ENCODE results near the gene PRRT4.

PRRT4 gene

DNA sequence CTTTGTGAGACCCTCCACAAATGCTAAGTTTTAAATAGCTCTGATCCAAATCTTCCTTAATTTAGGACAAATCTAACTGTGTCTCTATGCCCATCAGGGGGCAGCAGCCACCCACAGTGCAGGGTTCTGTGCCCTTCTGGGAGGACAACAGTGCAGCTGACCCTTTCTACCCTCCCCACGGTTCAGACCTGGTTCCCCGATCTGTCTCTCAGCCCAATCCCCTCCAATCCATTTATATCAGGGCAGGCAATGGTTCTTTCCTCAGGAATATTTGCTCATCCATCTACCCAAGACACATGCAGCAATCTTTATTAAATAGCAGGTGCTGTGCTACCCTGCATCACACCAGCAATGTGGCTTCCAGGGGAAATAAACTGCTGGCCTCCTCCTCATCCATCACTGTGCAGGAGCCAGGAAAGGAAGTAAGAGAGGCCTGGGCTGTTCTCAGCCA is 13.8 kb downstream of the PRRT4 start:
- Histone ChIP-seq H2BK12ac (ENCODE audit: low read length) (no peak overlapping the region), H3K36me3 (replicated peaks in 1 of 2; ENCODE audit: control insufficient read depth in 2 of 2, insufficient read depth in 2 of 2, low read length in 2 of 2) (no peaks in the 10 kb centered on the region), H4K91ac (ENCODE audit: low read depth, low read length, poor library complexity) (no peak overlapping the region), H2BK5ac (ENCODE audit: low read length) (no peak overlapping the region), H3K27me3 (ENCODE audit: control insufficient read depth in 3 of 3, insufficient read depth in 3 of 3, low read depth in 1 of 3, low read length in 3 of 3) (peaks cover 13 to 50% (median 39%) of the 10 kb centered on the region in 3 experiments), H3K23ac (ENCODE audit: low read depth, low read length, poor library complexity) (no peak overlapping the region), H3K4me3 (ENCODE audit: low read length in 2 of 2) (no peak overlapping the region), H2BK15ac (ENCODE audit: low read length) (no peak overlapping the region), H3K18ac (ENCODE audit: low read length) (no peak overlapping the region), H3K9me3 (replicated peaks in 1 of 2; ENCODE audit: control insufficient read depth in 2 of 2, insufficient read depth in 1 of 2, low read depth in 1 of 2, low read length in 2 of 2) (peaks cover 0 to 3% of the 10 kb centered on the region in 2 donors), H3K27ac (replicated peaks; ENCODE audit: low read length) (no peak overlapping the region), H3K79me1 (ENCODE audit: low read depth, low read length) (peaks cover 4% of the 10 kb centered on the region), H3K4ac (ENCODE audit: low read length) (no peak overlapping the region), H3K14ac (ENCODE audit: low read length) (no peak overlapping the region), H2BK120ac (ENCODE audit: low read depth, low read length) (no peak overlapping the region), H2AFZ (ENCODE audit: low read length) (peak overlapping the region; percentile 25), H3K4me1 (ENCODE audit: control insufficient read depth in 2 of 2, insufficient read depth in 1 of 2, low read depth in 1 of 2, low read length in 2 of 2) (peaks cover 4 to 6% of the 10 kb centered on the region in 2 donors), H3K9ac (ENCODE audit: low read depth, low read length, poor library complexity) (no peak overlapping the region), H2AK5ac (ENCODE audit: low read depth, low read length) (no peak overlapping the region), H4K8ac (ENCODE audit: low read depth, low read length) (no peak overlapping the region), H3K4me2 (ENCODE audit: insufficient read depth, low read length, poor library complexity, severe bottlenecking) (no peak overlapping the region)
- peak; percentile 54 for DNase-seq (ENCODE audit: low spot score)
- no CpG with 5 or more reads among the region's 2 CpGs for WGBS, 2 donors (ENCODE audit: extremely low coverage in 2 of 2, insufficient read length in 2 of 2, insufficient replicate concordance in 1 of 2)

DNA sequence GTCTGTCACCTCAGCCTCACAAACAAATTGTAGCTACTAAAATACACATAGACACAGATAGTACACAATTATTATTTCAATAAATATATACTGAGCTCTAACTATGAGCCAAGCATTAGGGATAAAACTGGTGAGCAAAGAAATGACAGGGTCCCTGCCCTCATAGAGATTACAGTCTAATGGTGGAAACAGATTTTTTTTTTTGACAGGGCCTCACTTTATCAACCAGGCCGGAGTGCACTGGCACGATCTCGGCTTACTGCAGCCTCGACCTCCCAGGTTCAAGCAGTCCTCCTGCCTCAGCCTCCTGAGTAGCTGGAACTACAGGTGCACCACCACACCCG is 17.1 kb downstream of the PRRT4 start:
- H2BK120ac ChIP-seq (ENCODE audit: low read depth, low read length), result no peak overlapping the region
- no peak overlapping the region for H2BK12ac ChIP-seq (ENCODE audit: low read length)
- peaks cover 0 to 17% of the 10 kb centered on the region in 2 donors for H3K36me3 ChIP-seq (replicated peaks in 1 of 2; ENCODE audit: control insufficient read depth in 2 of 2, insufficient read depth in 2 of 2, low read length in 2 of 2)
- H3K4me2 ChIP-seq (ENCODE audit: insufficient read depth, low read length, poor library complexity, severe bottlenecking), result no peak overlapping the region
- no peak overlapping the region for H3K9ac ChIP-seq (ENCODE audit: low read depth, low read length, poor library complexity)
- no peak overlapping the region for H3K14ac ChIP-seq (ENCODE audit: low read length)
- no peak overlapping the region for H4K91ac ChIP-seq (ENCODE audit: low read depth, low read length, poor library complexity)
- H3K23ac ChIP-seq (ENCODE audit: low read depth, low read length, poor library complexity), result no peak overlapping the region
- no peak overlapping the region for H3K4ac ChIP-seq (ENCODE audit: low read length)
- DNase-seq (ENCODE audit: low spot score), result no peak
- H2BK5ac ChIP-seq (ENCODE audit: low read length), result no peak overlapping the region
- H4K8ac ChIP-seq (ENCODE audit: low read depth, low read length), result no peak overlapping the region
- no peak overlapping the region for H3K4me3 ChIP-seq (ENCODE audit: low read length in 2 of 2)
- peak overlapping the region; percentile 87 for H2AFZ ChIP-seq (ENCODE audit: low read length)
- peaks cover 3 to 6% of the 10 kb centered on the region in 2 donors for H3K4me1 ChIP-seq (ENCODE audit: control insufficient read depth in 2 of 2, insufficient read depth in 1 of 2, low read depth in 1 of 2, low read length in 2 of 2)
- WGBS, 2 donors (ENCODE audit: extremely low coverage in 2 of 2, insufficient read length in 2 of 2, insufficient replicate concordance in 1 of 2), result no CpG with 5 or more reads among the region's 5 CpGs
- H2BK15ac ChIP-seq (ENCODE audit: low read length), result no peak overlapping the region
- H3K18ac ChIP-seq (ENCODE audit: low read length), result no peak overlapping the region
- H3K9me3 ChIP-seq (replicated peaks in 1 of 2; ENCODE audit: control insufficient read depth in 2 of 2, insufficient read depth in 1 of 2, low read depth in 1 of 2, low read length in 2 of 2), result no peaks in the 10 kb centered on the region
- peaks cover 4% of the 10 kb centered on the region for H3K79me1 ChIP-seq (ENCODE audit: low read depth, low read length)
- no peak overlapping the region for H3K27ac ChIP-seq (replicated peaks; ENCODE audit: low read length)
- H3K27me3 ChIP-seq (ENCODE audit: control insufficient read depth in 3 of 3, insufficient read depth in 3 of 3, low read depth in 1 of 3, low read length in 3 of 3), result peaks cover 0 to 21% (median 7%) of the 10 kb centered on the region in 3 experiments
- H2AK5ac ChIP-seq (ENCODE audit: low read depth, low read length), result no peak overlapping the region

DNA sequence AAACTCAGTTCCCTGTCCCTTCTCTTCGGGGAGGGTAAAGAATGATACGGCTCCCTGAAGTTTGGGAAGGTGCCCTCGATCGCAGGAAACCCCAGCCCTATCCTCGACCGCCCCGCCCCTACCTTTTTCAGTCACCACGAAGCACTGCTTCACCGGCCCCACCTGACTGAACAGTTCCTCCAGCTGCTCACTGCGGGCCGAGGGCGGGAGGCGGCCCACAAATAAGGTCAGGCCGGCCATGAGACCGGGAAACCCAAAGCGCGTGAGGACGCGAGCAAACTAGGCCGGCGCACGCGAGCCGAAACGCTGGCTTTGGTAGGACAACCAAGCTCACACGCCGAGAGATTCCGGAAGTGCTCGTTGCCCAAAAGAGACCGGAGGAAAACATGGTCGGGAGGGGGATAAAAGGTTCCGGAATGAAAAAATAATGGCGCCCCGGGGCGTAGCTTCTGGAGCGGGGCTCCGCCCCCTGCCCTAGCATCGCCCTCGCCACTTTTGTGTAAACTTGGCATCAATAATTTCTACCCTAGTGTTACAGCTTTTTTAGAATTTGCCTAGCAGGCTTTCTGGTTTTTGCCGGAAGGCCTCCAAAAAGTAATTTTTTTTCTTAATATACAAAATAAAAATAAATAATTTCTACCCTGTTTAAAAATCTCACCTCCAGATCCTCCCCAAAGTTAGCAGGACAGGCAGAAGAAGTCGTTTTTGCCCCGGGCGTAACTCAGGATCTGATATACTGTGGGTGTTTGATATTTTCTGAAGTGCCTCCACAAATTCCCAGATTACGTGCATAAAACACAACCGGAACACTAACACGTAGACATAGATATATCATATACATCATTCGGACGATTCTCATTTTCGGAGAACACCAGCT is 17.7 kb downstream of the PRRT4 start, which contains the start of gene RBM28:
Gene RBM28 (minus strand): TSS at position 355 of the 877 bp plus-strand sequence. CDS start 115 bp downstream, at position 240.
- H2BK5ac ChIP-seq (ENCODE audit: low read length), result no peak within 1 kb of the TSS
- H3K4me1 ChIP-seq (ENCODE audit: control insufficient read depth in 2 of 2, insufficient read depth in 1 of 2, low read depth in 1 of 2, low read length in 2 of 2), result peaks cover 3 to 6% of the 10 kb centered on the region in 2 donors
- no peak within 1 kb of the TSS for H4K91ac ChIP-seq (ENCODE audit: low read depth, low read length, poor library complexity)
- no peak within 1 kb of the TSS for H4K8ac ChIP-seq (ENCODE audit: low read depth, low read length)
- no peak within 1 kb of the TSS for H2BK12ac ChIP-seq (ENCODE audit: low read length)
- peaks cover 4% of the 10 kb centered on the region for H3K79me1 ChIP-seq (ENCODE audit: low read depth, low read length)
- DNase-seq (ENCODE audit: low spot score), result peak; percentile 91
- H3K4me3 ChIP-seq (ENCODE audit: low read length in 2 of 2), result peak within 1 kb of the TSS; percentile 57 to 90
- H2BK120ac ChIP-seq (ENCODE audit: low read depth, low read length), result no peak within 1 kb of the TSS
- no peak within 1 kb of the TSS for H3K4ac ChIP-seq (ENCODE audit: low read length)
- H2BK15ac ChIP-seq (ENCODE audit: low read length), result no peak within 1 kb of the TSS
- peak within 1 kb of the TSS; percentile 93 for H3K18ac ChIP-seq (ENCODE audit: low read length)
- peaks cover 0 to 23% of the 10 kb centered on the region in 2 donors for H3K36me3 ChIP-seq (replicated peaks in 1 of 2; ENCODE audit: control insufficient read depth in 2 of 2, insufficient read depth in 2 of 2, low read length in 2 of 2)
- H2AFZ ChIP-seq (ENCODE audit: low read length), result peak within 1 kb of the TSS; percentile 87
- peak within 1 kb of the TSS; percentile 54 for H3K4me2 ChIP-seq (ENCODE audit: insufficient read depth, low read length, poor library complexity, severe bottlenecking)
- no peaks in the 10 kb centered on the region for H3K9me3 ChIP-seq (replicated peaks in 1 of 2; ENCODE audit: control insufficient read depth in 2 of 2, insufficient read depth in 1 of 2, low read depth in 1 of 2, low read length in 2 of 2)
- peak within 1 kb of the TSS; percentile 73 for H3K27ac ChIP-seq (replicated peaks; ENCODE audit: low read length)
- peak within 1 kb of the TSS; percentile 95 for H3K23ac ChIP-seq (ENCODE audit: low read depth, low read length, poor library complexity)
- peaks cover 0 to 15% (median 2%) of the 10 kb centered on the region in 3 experiments for H3K27me3 ChIP-seq (ENCODE audit: control insufficient read depth in 3 of 3, insufficient read depth in 3 of 3, low read depth in 1 of 3, low read length in 3 of 3)
- H3K9ac ChIP-seq (ENCODE audit: low read depth, low read length, poor library complexity), result peak within 1 kb of the TSS; percentile 96
- WGBS, 2 donors (ENCODE audit: extremely low coverage in 2 of 2, insufficient read length in 2 of 2, insufficient replicate concordance in 1 of 2), result no CpG with 5 or more reads among the region's 49 CpGs
- no peak within 1 kb of the TSS for H2AK5ac ChIP-seq (ENCODE audit: low read depth, low read length)
- no peak within 1 kb of the TSS for H3K14ac ChIP-seq (ENCODE audit: low read length)

DNA sequence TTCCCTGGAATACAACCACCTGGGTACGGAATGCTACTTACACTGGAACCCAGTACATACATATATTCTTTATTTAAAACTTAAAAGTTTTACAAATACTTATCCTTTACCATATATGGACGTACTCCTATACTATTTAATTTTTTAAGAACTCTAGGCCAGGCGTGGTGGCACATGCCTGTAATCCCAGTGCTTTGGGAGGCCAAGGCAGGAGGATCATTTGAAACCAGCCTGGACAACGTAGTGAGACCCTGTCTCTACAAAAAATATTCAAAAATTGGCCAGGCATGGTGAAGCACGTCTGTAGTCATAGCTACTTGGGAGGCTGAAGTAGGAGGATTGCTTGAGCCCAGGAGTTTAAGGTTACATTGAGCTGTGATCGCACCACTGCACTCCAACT is 19.8 kb downstream of the PRRT4 start:
- H3K4ac ChIP-seq (ENCODE audit: low read length), result no peak overlapping the region
- peak overlapping the region in 1 of 2 donors; percentile 57 for H3K4me3 ChIP-seq (ENCODE audit: low read length in 2 of 2)
- peaks cover 3 to 43% of the 10 kb centered on the region in 2 donors for H3K36me3 ChIP-seq (replicated peaks in 1 of 2; ENCODE audit: control insufficient read depth in 2 of 2, insufficient read depth in 2 of 2, low read length in 2 of 2)
- no peak overlapping the region for H3K4me2 ChIP-seq (ENCODE audit: insufficient read depth, low read length, poor library complexity, severe bottlenecking)
- no peak overlapping the region for H2BK12ac ChIP-seq (ENCODE audit: low read length)
- WGBS, 2 donors (ENCODE audit: extremely low coverage in 2 of 2, insufficient read length in 2 of 2, insufficient replicate concordance in 1 of 2), result 100% methylated on average over 1 of the region's 6 CpGs
- peaks cover 2 to 3% of the 10 kb centered on the region in 2 donors for H3K4me1 ChIP-seq (ENCODE audit: control insufficient read depth in 2 of 2, insufficient read depth in 1 of 2, low read depth in 1 of 2, low read length in 2 of 2)
- H4K8ac ChIP-seq (ENCODE audit: low read depth, low read length), result no peak overlapping the region
- H2AK5ac ChIP-seq (ENCODE audit: low read depth, low read length), result no peak overlapping the region
- H3K79me1 ChIP-seq (ENCODE audit: low read depth, low read length), result peaks cover 4% of the 10 kb centered on the region
- H2BK15ac ChIP-seq (ENCODE audit: low read length), result no peak overlapping the region
- H3K9me3 ChIP-seq (replicated peaks in 1 of 2; ENCODE audit: control insufficient read depth in 2 of 2, insufficient read depth in 1 of 2, low read depth in 1 of 2, low read length in 2 of 2), result no peaks in the 10 kb centered on the region
- no peak for DNase-seq (ENCODE audit: low spot score)
- H3K23ac ChIP-seq (ENCODE audit: low read depth, low read length, poor library complexity), result no peak overlapping the region
- H3K14ac ChIP-seq (ENCODE audit: low read length), result no peak overlapping the region
- no peak overlapping the region for H3K27ac ChIP-seq (replicated peaks; ENCODE audit: low read length)
- H2BK5ac ChIP-seq (ENCODE audit: low read length), result no peak overlapping the region
- H2BK120ac ChIP-seq (ENCODE audit: low read depth, low read length), result no peak overlapping the region
- H3K18ac ChIP-seq (ENCODE audit: low read length), result no peak overlapping the region
- no peak overlapping the region for H4K91ac ChIP-seq (ENCODE audit: low read depth, low read length, poor library complexity)
- H3K9ac ChIP-seq (ENCODE audit: low read depth, low read length, poor library complexity), result no peak overlapping the region
- no peaks in the 10 kb centered on the region for H3K27me3 ChIP-seq (ENCODE audit: control insufficient read depth in 3 of 3, insufficient read depth in 3 of 3, low read depth in 1 of 3, low read length in 3 of 3)
- H2AFZ ChIP-seq (ENCODE audit: low read length), result no peak overlapping the region

All from neuronal stem cell (in vitro differentiated cells).